GM19025 (cell line): Measurements from ENCODE around the gene DCX.

Source experiments
- ATAC-seq: cut with Tn5 transposase; IDR thresholded peaks from one replicate; pipeline ENCODE4 v1.9.1; 2021; ENCODE audit warnings: mild to moderate bottlenecking, low read depth, moderate library complexity; ENCODE audit not compliant: unreplicated experiment

DCX gene

GRCh38 chrX:111411983-111412382 is at the start of gene DCX:
Gene DCX (minus strand): TSS chrX:111412192. CDS start chrX:111410398, 1,794 bp downstream.
- ATAC-seq, result no peak

GRCh38 chrX:111460607-111461006 is 48.6 kb upstream of the DCX start:
- ATAC-seq, result no peak

GRCh38 chrX:111447298-111447697 is 35.3 kb upstream of the DCX start:
- ATAC-seq, result no peak

GRCh38 chrX:111445485-111445884 is 33.5 kb upstream of the DCX start:
- ATAC-seq, result no peak

- ATAC-seq, result no peak
These were observed 32.9 kb upstream of the DCX start for GRCh38 chrX:111444881-111445280.

GRCh38 chrX:111443946-111444345 is 32.0 kb upstream of the DCX start:
- ATAC-seq, result no peak

GRCh38 chrX:111442791-111443190 is 30.8 kb upstream of the DCX start:
- ATAC-seq, result no peak

- ATAC-seq, result no peak
These were observed 23.5 kb upstream of the DCX start for GRCh38 chrX:111435469-111435868.

GRCh38 chrX:111431001-111431400 is 19.0 kb upstream of the DCX start:
- no peak for ATAC-seq

GRCh38 chrX:111411557-111411956 is 435 bp downstream of the DCX start:
- no peak for ATAC-seq

- no peak for ATAC-seq
These were observed 1.4 kb downstream of the DCX start for GRCh38 chrX:111410590-111411078.

GRCh38 chrX:111409326-111409725 is 2.7 kb downstream of the DCX start:
- ATAC-seq, result no peak

- no peak for ATAC-seq
These were observed 4.0 kb downstream of the DCX start for GRCh38 chrX:111407948-111408347.

- ATAC-seq, result no peak
These were observed 9.6 kb downstream of the DCX start for GRCh38 chrX:111402344-111402743.

- no peak for ATAC-seq
These were observed 16.8 kb downstream of the DCX start for GRCh38 chrX:111395149-111395548.

- no peak for ATAC-seq
These were observed 17.4 kb downstream of the DCX start for GRCh38 chrX:111394569-111394968.

- ATAC-seq, result no peak
These were observed 24.4 kb downstream of the DCX start for GRCh38 chrX:111387470-111388070.

GRCh38 chrX:111386615-111387233 is 25.3 kb downstream of the DCX start:
- ATAC-seq, result no peak

- no peak for ATAC-seq
These were observed 25.9 kb downstream of the DCX start for GRCh38 chrX:111386077-111386476.

GRCh38 chrX:111382277-111382676 is 29.7 kb downstream of the DCX start:
- ATAC-seq, result no peak

- no peak for ATAC-seq
These were observed 35.0 kb downstream of the DCX start for GRCh38 chrX:111376897-111377578.

- no peak for ATAC-seq
These were observed 35.5 kb downstream of the DCX start for GRCh38 chrX:111376486-111376885.
